Liver (tissue), 3 donors: ENCODE results near the gene PBOV1.
"Not testable (repeated sequence)": the region's sequence is repeated elsewhere in the genome, so short reads cannot be mapped to it uniquely, and the experiment has no call there.

Source experiments
- GABPA ChIP-seq, 2 donors: IDR thresholded peaks in 1 of 2; conservative IDR thresholded peaks in 1 of 2; 2 replicates each; pipeline ENCODE4 v1.6.1; 2016; ENCODE audit warnings: antibody characterized with exemption in 2 of 2, mild to moderate bottlenecking in 1 of 2, moderate library complexity in 1 of 2
- HNF4A ChIP-seq, 2 donors: conservative IDR thresholded peaks; 2 replicates each; pipeline ENCODE4 v1.6.1; 2016; ENCODE audit warnings: antibody characterized with exemption in 2 of 2, mild to moderate bottlenecking in 2 of 2
- JUND ChIP-seq, 2 donors: IDR thresholded peaks; 2 replicates each; pipeline ENCODE4 v1.6.1; 2016; ENCODE audit warnings: antibody characterized with exemption in 2 of 2
- RAD21 ChIP-seq, 2 donors: IDR thresholded peaks; 2 replicates each; pipeline ENCODE4 v1.6.1; 2016; ENCODE audit warnings: antibody characterized with exemption in 2 of 2, mild to moderate bottlenecking in 2 of 2
- RXRA ChIP-seq, 2 donors: IDR thresholded peaks; 2 replicates each; pipeline ENCODE4 v1.6.1; 2017 to 2018; ENCODE audit warnings: antibody characterized with exemption in 2 of 2, mild to moderate bottlenecking in 1 of 2
- SP1 ChIP-seq: IDR thresholded peaks from 2 replicates; pipeline ENCODE4 v1.6.1; 2018; ENCODE audit warnings: antibody characterized with exemption, mild to moderate bottlenecking
- TAF1 ChIP-seq: conservative IDR thresholded peaks from 2 replicates; pipeline ENCODE4 v1.6.1; 2016; ENCODE audit warnings: antibody characterized with exemption, mild to moderate bottlenecking
- TF ChIP-seq, protein P1 (sequence below): fragments of 150-350 bp; IDR thresholded peaks from 2 replicates; pipeline ENCODE4 v1.5.1; 2017; ENCODE audit warnings: improper control_type of control experiment, low read depth, low read length; ENCODE audit not compliant: missing input control
- TF ChIP-seq, protein P2 (sequence below): IDR thresholded peaks from 2 replicates; pipeline ENCODE4 v1.6.1; 2016; ENCODE audit warnings: antibody characterized with exemption, mild to moderate bottlenecking
- TF ChIP-seq, protein P3 (sequence below): IDR thresholded peaks from 2 replicates; pipeline ENCODE4 v1.6.1; 2016; ENCODE audit warnings: antibody characterized with exemption
- TF ChIP-seq, protein P4 (sequence below): IDR thresholded peaks from 2 replicates; pipeline ENCODE4 v1.6.1; 2016; ENCODE audit warnings: antibody characterized with exemption
- donor health status: healthy.
- donor health status: healthy.

DNA sequence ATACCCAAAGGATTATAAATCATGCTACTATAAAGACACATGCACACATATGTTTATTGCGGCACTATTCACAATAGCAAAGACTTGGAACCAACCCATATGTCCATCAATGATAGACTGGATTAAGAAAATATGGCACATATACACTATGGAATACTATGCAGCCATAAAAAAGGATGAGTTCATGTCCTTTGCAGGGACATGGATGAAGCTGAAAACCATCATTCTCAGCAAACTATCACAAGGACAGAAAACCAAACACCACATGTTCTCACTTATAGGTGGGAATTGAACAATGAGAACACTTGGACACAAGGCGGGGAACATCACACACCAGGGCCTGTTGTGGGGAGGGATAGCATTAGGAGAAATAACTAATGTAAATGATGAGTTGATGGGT lies 5.8 kb downstream of the PBOV1 start:
- TF ChIP-seq RAD21 (IDR thresholded peaks at IDR 0.05); SP1; RXRA (IDR thresholded peaks at IDR 0.05); GABPA (IDR thresholded peaks at IDR 0.05 in 1 of 2, conservative IDR thresholded peaks at IDR 0.05 in 1 of 2); JUND (IDR thresholded peaks at IDR 0.05); HNF4A (conservative IDR thresholded peaks at IDR 0.05); TAF1: not testable (repeated sequence)
- TF ChIP-seq, protein P1, sequence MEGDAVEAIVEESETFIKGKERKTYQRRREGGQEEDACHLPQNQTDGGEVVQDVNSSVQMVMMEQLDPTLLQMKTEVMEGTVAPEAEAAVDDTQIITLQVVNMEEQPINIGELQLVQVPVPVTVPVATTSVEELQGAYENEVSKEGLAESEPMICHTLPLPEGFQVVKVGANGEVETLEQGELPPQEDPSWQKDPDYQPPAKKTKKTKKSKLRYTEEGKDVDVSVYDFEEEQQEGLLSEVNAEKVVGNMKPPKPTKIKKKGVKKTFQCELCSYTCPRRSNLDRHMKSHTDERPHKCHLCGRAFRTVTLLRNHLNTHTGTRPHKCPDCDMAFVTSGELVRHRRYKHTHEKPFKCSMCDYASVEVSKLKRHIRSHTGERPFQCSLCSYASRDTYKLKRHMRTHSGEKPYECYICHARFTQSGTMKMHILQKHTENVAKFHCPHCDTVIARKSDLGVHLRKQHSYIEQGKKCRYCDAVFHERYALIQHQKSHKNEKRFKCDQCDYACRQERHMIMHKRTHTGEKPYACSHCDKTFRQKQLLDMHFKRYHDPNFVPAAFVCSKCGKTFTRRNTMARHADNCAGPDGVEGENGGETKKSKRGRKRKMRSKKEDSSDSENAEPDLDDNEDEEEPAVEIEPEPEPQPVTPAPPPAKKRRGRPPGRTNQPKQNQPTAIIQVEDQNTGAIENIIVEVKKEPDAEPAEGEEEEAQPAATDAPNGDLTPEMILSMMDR: not testable (repeated sequence)
- TF ChIP-seq, protein P2, sequence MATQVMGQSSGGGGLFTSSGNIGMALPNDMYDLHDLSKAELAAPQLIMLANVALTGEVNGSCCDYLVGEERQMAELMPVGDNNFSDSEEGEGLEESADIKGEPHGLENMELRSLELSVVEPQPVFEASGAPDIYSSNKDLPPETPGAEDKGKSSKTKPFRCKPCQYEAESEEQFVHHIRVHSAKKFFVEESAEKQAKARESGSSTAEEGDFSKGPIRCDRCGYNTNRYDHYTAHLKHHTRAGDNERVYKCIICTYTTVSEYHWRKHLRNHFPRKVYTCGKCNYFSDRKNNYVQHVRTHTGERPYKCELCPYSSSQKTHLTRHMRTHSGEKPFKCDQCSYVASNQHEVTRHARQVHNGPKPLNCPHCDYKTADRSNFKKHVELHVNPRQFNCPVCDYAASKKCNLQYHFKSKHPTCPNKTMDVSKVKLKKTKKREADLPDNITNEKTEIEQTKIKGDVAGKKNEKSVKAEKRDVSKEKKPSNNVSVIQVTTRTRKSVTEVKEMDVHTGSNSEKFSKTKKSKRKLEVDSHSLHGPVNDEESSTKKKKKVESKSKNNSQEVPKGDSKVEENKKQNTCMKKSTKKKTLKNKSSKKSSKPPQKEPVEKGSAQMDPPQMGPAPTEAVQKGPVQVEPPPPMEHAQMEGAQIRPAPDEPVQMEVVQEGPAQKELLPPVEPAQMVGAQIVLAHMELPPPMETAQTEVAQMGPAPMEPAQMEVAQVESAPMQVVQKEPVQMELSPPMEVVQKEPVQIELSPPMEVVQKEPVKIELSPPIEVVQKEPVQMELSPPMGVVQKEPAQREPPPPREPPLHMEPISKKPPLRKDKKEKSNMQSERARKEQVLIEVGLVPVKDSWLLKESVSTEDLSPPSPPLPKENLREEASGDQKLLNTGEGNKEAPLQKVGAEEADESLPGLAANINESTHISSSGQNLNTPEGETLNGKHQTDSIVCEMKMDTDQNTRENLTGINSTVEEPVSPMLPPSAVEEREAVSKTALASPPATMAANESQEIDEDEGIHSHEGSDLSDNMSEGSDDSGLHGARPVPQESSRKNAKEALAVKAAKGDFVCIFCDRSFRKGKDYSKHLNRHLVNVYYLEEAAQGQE: not testable (repeated sequence)
- TF ChIP-seq, protein P3, sequence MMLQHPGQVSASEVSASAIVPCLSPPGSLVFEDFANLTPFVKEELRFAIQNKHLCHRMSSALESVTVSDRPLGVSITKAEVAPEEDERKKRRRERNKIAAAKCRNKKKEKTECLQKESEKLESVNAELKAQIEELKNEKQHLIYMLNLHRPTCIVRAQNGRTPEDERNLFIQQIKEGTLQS: not testable (repeated sequence)
- TF ChIP-seq, protein P4, sequence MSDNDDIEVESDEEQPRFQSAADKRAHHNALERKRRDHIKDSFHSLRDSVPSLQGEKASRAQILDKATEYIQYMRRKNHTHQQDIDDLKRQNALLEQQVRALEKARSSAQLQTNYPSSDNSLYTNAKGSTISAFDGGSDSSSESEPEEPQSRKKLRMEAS: not testable (repeated sequence)
